ENCODE results near the gene PTGDS.

The PTGDS gene

GRCh38 chr9:136958898-136959850, 18.1 kb upstream of the PTGDS start:
- DNase-seq, result no peak

- DNase-seq, result no peak
Observed at GRCh38 chr9:136960212-136960937, 16.9 kb upstream of the PTGDS start.

GRCh38 chr9:136960938-136961275, 16.4 kb upstream of the PTGDS start:
- no peak for DNase-seq

GRCh38 chr9:136961279-136962065, 15.8 kb upstream of the PTGDS start:
- no peak for DNase-seq

- no peak for DNase-seq
Observed at GRCh38 chr9:136962163-136962562, 15.1 kb upstream of the PTGDS start.

- no peak for DNase-seq
Observed at GRCh38 chr9:136962701-136963248, 14.5 kb upstream of the PTGDS start.

GRCh38 chr9:136963341-136963740, 14.0 kb upstream of the PTGDS start:
- no peak for DNase-seq

GRCh38 chr9:136963751-136964150, 13.6 kb upstream of the PTGDS start:
- DNase-seq, result no peak

GRCh38 chr9:136964171-136964689, 13.1 kb upstream of the PTGDS start:
- DNase-seq, result no peak

- no peak for DNase-seq
Observed at GRCh38 chr9:136964833-136965422, 12.4 kb upstream of the PTGDS start.

GRCh38 chr9:136965771-136966484, 11.4 kb upstream of the PTGDS start:
- no peak for DNase-seq

- DNase-seq, result no peak
Observed at GRCh38 chr9:136968333-136969127, 8.8 kb upstream of the PTGDS start.

- DNase-seq, result no peak
Observed at GRCh38 chr9:136969150-136969549, 8.2 kb upstream of the PTGDS start.

- no peak for DNase-seq
Observed at GRCh38 chr9:136969774-136970173, 7.5 kb upstream of the PTGDS start.

GRCh38 chr9:136970361-136970760, 6.9 kb upstream of the PTGDS start:
- no peak for DNase-seq

GRCh38 chr9:136971746-136972145, 5.6 kb upstream of the PTGDS start:
- DNase-seq, result no peak

- no peak for DNase-seq
Observed at GRCh38 chr9:136972335-136972734, 5.0 kb upstream of the PTGDS start.

GRCh38 chr9:136972743-136973142, 4.6 kb upstream of the PTGDS start:
- no peak for DNase-seq

- no peak for DNase-seq
Observed at GRCh38 chr9:136973618-136974617, 3.4 kb upstream of the PTGDS start.

All from stimulated activated CD4-positive, alpha-beta T cell treated with anti-CD3 and anti-CD28 coated beads, Interleukin-4, amount 100 ng/mL, for 24 hours (primary cell).